MM.1S (cell line): ENCODE results near the gene R3HDM4.

ENCODE experiments used
- DNase-seq: peaks from one replicate; pipeline ENCODE4 v3.0.0-alpha.2; 2015
- H2AFZ ChIP-seq: fragments of 300-600 bp; sonication (generic); 2 replicates; pipeline ENCODE4 v1.6.0; 2016; ENCODE audit warnings: antibody characterized with exemption, low read length
- H3F3A ChIP-seq: fragments of 300-600 bp; sonication (generic); 2 replicates; pipeline ENCODE4 v1.6.1; 2016; ENCODE audit warnings: mild to moderate bottlenecking, antibody characterized with exemption, low read length, moderate library complexity, mixed read lengths; ENCODE audit not compliant: insufficient read depth
- H3K27ac ChIP-seq: fragments of 300-600 bp; sonication (generic); 2 replicates; pipeline ENCODE4 v1.5.1; 2016; ENCODE audit warnings: mild to moderate bottlenecking, low read length
- H3K27me3 ChIP-seq: fragments of 300-600 bp; sonication (generic); replicated peaks from 2 replicates; pipeline ENCODE4 v1.6.0; 2016; ENCODE audit warnings: low read length; ENCODE audit not compliant: insufficient read depth
- H3K36me3 ChIP-seq: fragments of 300-600 bp; sonication (generic); replicated peaks from 2 replicates; pipeline ENCODE4 v1.6.1; 2016; ENCODE audit warnings: mild to moderate bottlenecking, low read length, mixed read lengths; ENCODE audit not compliant: insufficient read depth
- H3K4me1 ChIP-seq: fragments of 300-600 bp; sonication (generic); 2 replicates; pipeline ENCODE4 v1.6.1; 2016; ENCODE audit warnings: low read length, mixed read lengths
- H3K4me2 ChIP-seq: fragments of 300-600 bp; sonication (generic); 2 replicates; pipeline ENCODE4 v1.6.0; 2016; ENCODE audit warnings: low read depth, low read length
- H3K4me3 ChIP-seq: fragments of 300-600 bp; sonication (generic); 2 replicates; pipeline ENCODE4 v1.5.1; 2016; ENCODE audit warnings: low read length, mixed read lengths
- H3K79me2 ChIP-seq: fragments of 300-600 bp; sonication (generic); 2 replicates; pipeline ENCODE4 v1.6.1; 2016; ENCODE audit warnings: mixed run types, low read length, mixed read lengths
- H3K9ac ChIP-seq: fragments of 300-600 bp; sonication (generic); 2 replicates; pipeline ENCODE4 v1.6.1; 2016; ENCODE audit warnings: low read length, mixed read lengths
- H3K9me2 ChIP-seq: fragments of 300-600 bp; sonication (generic); replicated peaks from 2 replicates; pipeline ENCODE4 v1.6.1; 2016; ENCODE audit warnings: mild to moderate bottlenecking, low read length, mixed read lengths; ENCODE audit not compliant: insufficient read depth
- H3K9me3 ChIP-seq: fragments of 300-600 bp; sonication (generic); replicated peaks from 2 replicates; pipeline ENCODE4 v1.6.1; 2016; ENCODE audit warnings: mild to moderate bottlenecking, low read length, mixed read lengths; ENCODE audit not compliant: insufficient read depth
- H4K20me1 ChIP-seq: fragments of 300-600 bp; sonication (generic); 2 replicates; pipeline ENCODE4 v1.6.1; 2016; ENCODE audit warnings: mild to moderate bottlenecking, low read length, moderate library complexity, mixed read lengths; ENCODE audit not compliant: insufficient read depth
- CTCF ChIP-seq: fragments of 300-600 bp; sonication (generic); IDR thresholded peaks from 2 replicates; pipeline ENCODE4 v1.5.1; 2016; ENCODE audit warnings: antibody characterized with exemption, low read length, mixed read lengths
- EZH2 ChIP-seq: fragments of 300-600 bp; sonication (generic); optimal IDR thresholded peaks from 2 replicates; pipeline ENCODE3; 2017; ENCODE audit warnings: low read depth, mild to moderate bottlenecking, antibody characterized with exemption, low read length, mixed read lengths
- EZH2phosphoT487 ChIP-seq: fragments of 300-600 bp; sonication (generic); IDR thresholded peaks from 2 replicates; pipeline ENCODE4 v1.6.1; 2018; ENCODE audit warnings: antibody characterized with exemption, low read length

R3HDM4 gene

GRCh38 chr19:873084-873483 is 39.9 kb downstream of the R3HDM4 start:
- peak; percentile 48 for DNase-seq
- no peak for TF ChIP-seq CTCF
- Histone ChIP-seq H4K20me1 (no peaks in the 10 kb centered on the region), H3K27me3 (no peaks in the 10 kb centered on the region), H3F3A (peaks cover 8% of the 10 kb centered on the region; the same call in 1 of the 2 replicates), H3K9ac (no peak overlapping the region), H3K4me2 (no peak overlapping the region), H3K9me3 (no peaks in the 10 kb centered on the region), H3K4me1 (0 out of 2 replicates have a peak, but pooled peaks cover 7% of the 10 kb centered on the region), H3K9me2 (no peaks in the 10 kb centered on the region), H3K27ac (no peak overlapping the region), H3K79me2 (no peaks in the 10 kb centered on the region), H2AFZ (no peak overlapping the region), H3K4me3 (no peak overlapping the region), H3K36me3 (no peaks in the 10 kb centered on the region)

- Histone ChIP-seq H3K27ac (no peak overlapping the region), H3K36me3 (no peaks in the 10 kb centered on the region), H3K9me2 (no peaks in the 10 kb centered on the region), H3K9me3 (no peaks in the 10 kb centered on the region), H3K4me1 (0 out of 2 replicates have a peak, but pooled peaks cover 7% of the 10 kb centered on the region), H3F3A (peaks cover 8% of the 10 kb centered on the region; the same call in 1 of the 2 replicates), H2AFZ (no peak overlapping the region), H4K20me1 (no peaks in the 10 kb centered on the region), H3K4me3 (no peak overlapping the region), H3K9ac (no peak overlapping the region), H3K4me2 (peak overlapping the region; percentile 53), H3K79me2 (no peaks in the 10 kb centered on the region), H3K27me3 (no peaks in the 10 kb centered on the region)
- DNase-seq = peak; percentile 81
- no peak for TF ChIP-seq EZH2
- TF ChIP-seq EZH2phosphoT487 = no peak
- no peak for TF ChIP-seq CTCF
Observed at GRCh38 chr19:872266-872951, 40.6 kb downstream of the R3HDM4 start.

- Histone ChIP-seq H3F3A (peaks cover 8% of the 10 kb centered on the region; the same call in 1 of the 2 replicates), H3K9me3 (no peaks in the 10 kb centered on the region), H3K79me2 (no peaks in the 10 kb centered on the region), H3K36me3 (no peaks in the 10 kb centered on the region), H3K4me2 (peak overlapping the region; percentile 53; the same call in 1 of the 2 replicates), H3K9me2 (no peaks in the 10 kb centered on the region), H2AFZ (no peak overlapping the region), H3K4me1 (0 out of 2 replicates have a peak, but pooled peaks cover 7% of the 10 kb centered on the region), H3K4me3 (no peak overlapping the region), H4K20me1 (no peaks in the 10 kb centered on the region), H3K27ac (no peak overlapping the region), H3K27me3 (no peaks in the 10 kb centered on the region), H3K9ac (no peak overlapping the region)
- no peak for TF ChIP-seq CTCF
- no peak for TF ChIP-seq EZH2
- no peak for TF ChIP-seq EZH2phosphoT487
- DNase-seq = no peak
Observed at GRCh38 chr19:871446-872265, 41.4 kb downstream of the R3HDM4 start.
